HepG2 (cell line): ENCODE results near the gene MAP3K2. TPM values are rescaled to one million over a fixed set of nuclear protein-coding genes. Genes with fewer than 3 reads are reported as not detected.

ENCODE experiments used
- BRF2 ChIP-seq: sonication (generic); formaldehyde crosslinking; IDR thresholded peaks from 2 replicates; pipeline ENCODE4 v1.8.1; 2022; ENCODE audit warnings: mild to moderate bottlenecking, missing genetic modification reagents
- EED ChIP-seq: sonication (generic); formaldehyde crosslinking; IDR thresholded peaks from 2 replicates; pipeline ENCODE4 v1.5.0; 2020; ENCODE audit warnings: mild to moderate bottlenecking, missing genetic modification reagents
- EP300 ChIP-seq, 3 experiments: sonication (generic) in 1 of 3; formaldehyde crosslinking in 1 of 3; IDR thresholded peaks; 2 replicates each; pipeline versions ENCODE4 v1.5.1 to v1.6.1; 2011 to 2020; ENCODE audit warnings: low read depth in 2 of 3, low read length in 2 of 3, borderline replicate concordance in 1 of 3, improper control_type of control experiment in 1 of 3, mild to moderate bottlenecking in 1 of 3, missing genetic modification reagents in 1 of 3, moderate library complexity in 1 of 3
- FOXA1 ChIP-seq, 2 experiments: fragments of 450-650 bp in 1 of 2; sonication (generic) in 1 of 2; formaldehyde crosslinking in 1 of 2; IDR thresholded peaks; 2 replicates each; pipeline versions ENCODE4 v1.4.0 to v1.6.1; 2016 to 2020; ENCODE audit warnings: missing genetic modification reagents in 1 of 2
- IRF1 ChIP-seq: sonication (generic); formaldehyde crosslinking; IDR thresholded peaks from 2 replicates; pipeline ENCODE4 v1.4.0; 2020; ENCODE audit warnings: low read depth, mild to moderate bottlenecking, missing genetic modification reagents
- KDM1A ChIP-seq: IDR thresholded peaks from 2 replicates; pipeline ENCODE4 v1.6.1; 2016; ENCODE audit warnings: missing compliant biosample characterization
- KLF16 ChIP-seq, 2 experiments: sonication (generic) in 1 of 2; formaldehyde crosslinking in 1 of 2; IDR thresholded peaks; 2 replicates each; pipeline versions ENCODE4 v1.6.1 to v1.8.0; 2016 to 2023; ENCODE audit warnings: missing genetic modification reagents in 2 of 2, missing compliant biosample characterization in 1 of 2
- MBD4 ChIP-seq: IDR thresholded peaks from 2 replicates; pipeline ENCODE4 v1.6.1; 2012; ENCODE audit warnings: low read length, inconsistent platforms, borderline replicate concordance
- MTF2 ChIP-seq: sonication (generic); formaldehyde crosslinking; IDR thresholded peaks from 2 replicates; pipeline ENCODE4 v1.5.0; 2020; ENCODE audit warnings: missing genetic modification reagents, borderline replicate concordance
- NCOR1 ChIP-seq: fragments of 200-600 bp; sonication (generic); IDR thresholded peaks from 2 replicates; pipeline ENCODE4 v1.7.0; 2017; ENCODE audit warnings: antibody characterized with exemption, low read length, borderline replicate concordance
- NFE2L2 ChIP-seq: fragments of 150-350 bp; IDR thresholded peaks from 2 replicates; pipeline ENCODE4 v1.6.1; 2014; ENCODE audit warnings: low read length
- RAD51 ChIP-seq: fragments of 450-650 bp; IDR thresholded peaks from 2 replicates; pipeline ENCODE4 v1.6.1; 2016; ENCODE audit warnings: borderline replicate concordance
- REST ChIP-seq, 2 experiments: IDR thresholded peaks; 2 replicates each; pipeline ENCODE4 v1.6.1; 2011 to 2012; ENCODE audit warnings: low read length in 2 of 2, borderline replicate concordance in 1 of 2, low read depth in 1 of 2, mild to moderate bottlenecking in 1 of 2, moderate library complexity in 1 of 2
- SIN3B ChIP-seq: fragments of 150-350 bp; IDR thresholded peaks from 2 replicates; pipeline ENCODE4 v1.6.1; 2014; ENCODE audit warnings: low read length
- TBX2 ChIP-seq: sonication (generic); formaldehyde crosslinking; IDR thresholded peaks from 2 replicates; pipeline ENCODE4 v1.5.0; 2020; ENCODE audit warnings: missing genetic modification reagents, mild to moderate bottlenecking, borderline replicate concordance
- THAP7 ChIP-seq: sonication (generic); formaldehyde crosslinking; IDR thresholded peaks from 2 replicates; pipeline ENCODE4 v1.8.1; 2023; ENCODE audit warnings: mild to moderate bottlenecking, missing genetic modification reagents
- ZBTB1 ChIP-seq: sonication (generic); formaldehyde crosslinking; IDR thresholded peaks from 2 replicates; pipeline ENCODE4 v1.4.0; 2020; ENCODE audit warnings: missing genetic modification reagents, borderline replicate concordance
- ZKSCAN8 ChIP-seq: IDR thresholded peaks from 2 replicates; pipeline ENCODE4 v1.6.1; 2016; ENCODE audit warnings: borderline replicate concordance, missing genetic modification reagents, missing compliant biosample characterization
- ZNF12 ChIP-seq: sonication (generic); formaldehyde crosslinking; IDR thresholded peaks from 2 replicates; pipeline ENCODE4 v1.5.0; 2020; ENCODE audit warnings: missing genetic modification reagents
- ZNF546 ChIP-seq: sonication (generic); formaldehyde crosslinking; conservative IDR thresholded peaks from 2 replicates; pipeline ENCODE4 v1.8.1; 2023; ENCODE audit warnings: mild to moderate bottlenecking, missing genetic modification reagents
- ZNF563 ChIP-seq: sonication (generic); formaldehyde crosslinking; IDR thresholded peaks from 2 replicates; pipeline ENCODE4 v1.8.0; 2022; ENCODE audit warnings: mild to moderate bottlenecking, moderate library complexity, missing genetic modification reagents
- ZNF83 ChIP-seq: sonication (generic); formaldehyde crosslinking; IDR thresholded peaks from 2 replicates; pipeline ENCODE4 v1.4.0; 2020; ENCODE audit warnings: missing genetic modification reagents, mild to moderate bottlenecking, borderline replicate concordance
- ZSCAN12 ChIP-seq: sonication (generic); formaldehyde crosslinking; IDR thresholded peaks from 2 replicates; pipeline ENCODE4 v1.9.0; 2021; ENCODE audit warnings: mild to moderate bottlenecking, missing genetic modification reagents
- polyA plus RNA-seq, 8 experiments: library from polyadenylated mRNA; depleted of rRNA in 3 of 8; stranded (reverse) in 7 of 8; unstranded in 1 of 8; fragments of >200 nt; fragmentation: Illumina TruSeq in 4 of 8; extraction: Trizol in 4 of 8; gene quantifications; 2 replicates each; pipeline versions ENCODE4 v1.2.1 to v1.2.3, GENCODE V29; 2011 to 2016; ENCODE audit warnings: low read depth in 4 of 8, missing spikeins in 1 of 8, mixed read lengths in 1 of 8; ENCODE audit not compliant: insufficient read depth in 1 of 8
- total RNA-seq, 5 experiments: library from RNA; depleted of rRNA; stranded (reverse); fragments of >200 nt; fragmentation: Illumina TruSeq; extraction: Trizol; gene quantifications; 2 replicates each; pipeline ENCODE4 v1.2.3, GENCODE V29; 2016; ENCODE audit warnings: low read depth in 1 of 5

MAP3K2 gene
- total and polyA plus RNA-seq, 2 of the 13 experiments (the other 11 are each of a cell fraction or from before 2014, with no cell fraction given): 12.2 to 37.2 TPM

GRCh38 chr2:127413782-127414637 is 26.2 kb upstream of the MAP3K2 start (continued):
- TF ChIP-seq IRF1 (CRISPR knock-in tag): no peak
- no peak for TF ChIP-seq MBD4
- TF ChIP-seq EED (CRISPR knock-in tag): no peak
- TF ChIP-seq ZNF546 (CRISPR knock-in tag): no peak
- no peak for TF ChIP-seq ZNF83
- TF ChIP-seq REST (IDR thresholded peaks at IDR 0.05; ENCODE audit: borderline replicate concordance in 1 of 2, low read depth in 1 of 2, low read length in 2 of 2): no peak
- TF ChIP-seq ZNF12 (CRISPR knock-in tag): peak; percentile 42; the same call in 1 of the 2 replicates
- no peak for TF ChIP-seq KDM1A (CRISPR knock-in tag)
- peak in 1 of 2 experiments; percentile 88; a peak in 2 of 4 replicates for TF ChIP-seq EP300 (IDR thresholded peaks at IDR 0.05; ENCODE audit: low read depth in 2 of 2, low read length in 2 of 2)
- no peak for TF ChIP-seq EP300 (CRISPR knock-in tag; IDR thresholded peaks at IDR 0.05; ENCODE audit: borderline replicate concordance)
- TF ChIP-seq ZBTB1 (CRISPR knock-in tag): no peak
- no peak for TF ChIP-seq SIN3B
- no peak for TF ChIP-seq RAD51
- TF ChIP-seq THAP7: no peak
- no peak for TF ChIP-seq TBX2 (CRISPR knock-in tag)
- peak; percentile 100 for TF ChIP-seq NFE2L2
- no peak for TF ChIP-seq ZSCAN12
- peak; percentile 59; the same call in 1 of the 2 replicates for TF ChIP-seq ZKSCAN8 (CRISPR knock-in tag)
- no peak for TF ChIP-seq BRF2 (CRISPR knock-in tag)
- TF ChIP-seq MTF2: no peak
- peak in 1 of 2 experiments; percentile 73; a peak in 2 of 4 replicates for TF ChIP-seq KLF16 (CRISPR knock-in tag; IDR thresholded peaks at IDR 0.05)
- no peak for TF ChIP-seq NCOR1
- TF ChIP-seq ZNF563 (CRISPR knock-in tag): no peak
- TF ChIP-seq FOXA1 (IDR thresholded peaks at IDR 0.05): no peak; the same call in 1 of the 2 replicates
- TF ChIP-seq FOXA1 (CRISPR knock-in tag; IDR thresholded peaks at IDR 0.05): peak; percentile 90
